Measurements from ENCODE around the gene DNAJA1.

The DNAJA1 gene

GRCh38 chr9:33007755-33008154, 17.3 kb upstream of the DNAJA1 start:
- H3K27ac ChIP-seq, result no peak overlapping the region
- TF ChIP-seq, protein P1, sequence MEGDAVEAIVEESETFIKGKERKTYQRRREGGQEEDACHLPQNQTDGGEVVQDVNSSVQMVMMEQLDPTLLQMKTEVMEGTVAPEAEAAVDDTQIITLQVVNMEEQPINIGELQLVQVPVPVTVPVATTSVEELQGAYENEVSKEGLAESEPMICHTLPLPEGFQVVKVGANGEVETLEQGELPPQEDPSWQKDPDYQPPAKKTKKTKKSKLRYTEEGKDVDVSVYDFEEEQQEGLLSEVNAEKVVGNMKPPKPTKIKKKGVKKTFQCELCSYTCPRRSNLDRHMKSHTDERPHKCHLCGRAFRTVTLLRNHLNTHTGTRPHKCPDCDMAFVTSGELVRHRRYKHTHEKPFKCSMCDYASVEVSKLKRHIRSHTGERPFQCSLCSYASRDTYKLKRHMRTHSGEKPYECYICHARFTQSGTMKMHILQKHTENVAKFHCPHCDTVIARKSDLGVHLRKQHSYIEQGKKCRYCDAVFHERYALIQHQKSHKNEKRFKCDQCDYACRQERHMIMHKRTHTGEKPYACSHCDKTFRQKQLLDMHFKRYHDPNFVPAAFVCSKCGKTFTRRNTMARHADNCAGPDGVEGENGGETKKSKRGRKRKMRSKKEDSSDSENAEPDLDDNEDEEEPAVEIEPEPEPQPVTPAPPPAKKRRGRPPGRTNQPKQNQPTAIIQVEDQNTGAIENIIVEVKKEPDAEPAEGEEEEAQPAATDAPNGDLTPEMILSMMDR (conservative IDR thresholded peaks at IDR 0.05), result no peak

DNA sequence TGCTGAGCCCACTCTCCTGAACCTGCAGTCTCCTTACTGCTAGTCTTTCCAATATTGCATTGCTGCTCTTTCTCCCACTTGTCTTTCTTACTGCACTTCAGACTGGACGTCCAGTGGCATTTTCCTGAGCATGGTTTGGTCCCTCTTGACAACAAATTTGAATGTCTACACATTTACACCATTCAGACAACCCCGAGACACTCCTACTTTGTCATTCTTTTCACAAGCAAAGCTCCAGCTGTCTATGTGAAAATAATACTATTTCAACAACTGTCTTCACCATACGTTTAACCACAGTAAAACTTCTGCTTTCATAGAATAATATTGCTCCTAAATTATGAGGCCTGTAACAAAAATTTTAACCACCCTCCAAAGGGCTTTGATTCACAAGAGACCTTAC, 13.2 kb upstream of the DNAJA1 start:
- TF ChIP-seq, protein P1 (conservative IDR thresholded peaks at IDR 0.05), result no peak
- H3K27ac ChIP-seq, result no peak overlapping the region

GRCh38 chr9:33012328-33013069, 12.6 kb upstream of the DNAJA1 start:
- TF ChIP-seq, protein P1 (conservative IDR thresholded peaks at IDR 0.05), result no peak
- H3K27ac ChIP-seq, result no peak overlapping the region

DNA sequence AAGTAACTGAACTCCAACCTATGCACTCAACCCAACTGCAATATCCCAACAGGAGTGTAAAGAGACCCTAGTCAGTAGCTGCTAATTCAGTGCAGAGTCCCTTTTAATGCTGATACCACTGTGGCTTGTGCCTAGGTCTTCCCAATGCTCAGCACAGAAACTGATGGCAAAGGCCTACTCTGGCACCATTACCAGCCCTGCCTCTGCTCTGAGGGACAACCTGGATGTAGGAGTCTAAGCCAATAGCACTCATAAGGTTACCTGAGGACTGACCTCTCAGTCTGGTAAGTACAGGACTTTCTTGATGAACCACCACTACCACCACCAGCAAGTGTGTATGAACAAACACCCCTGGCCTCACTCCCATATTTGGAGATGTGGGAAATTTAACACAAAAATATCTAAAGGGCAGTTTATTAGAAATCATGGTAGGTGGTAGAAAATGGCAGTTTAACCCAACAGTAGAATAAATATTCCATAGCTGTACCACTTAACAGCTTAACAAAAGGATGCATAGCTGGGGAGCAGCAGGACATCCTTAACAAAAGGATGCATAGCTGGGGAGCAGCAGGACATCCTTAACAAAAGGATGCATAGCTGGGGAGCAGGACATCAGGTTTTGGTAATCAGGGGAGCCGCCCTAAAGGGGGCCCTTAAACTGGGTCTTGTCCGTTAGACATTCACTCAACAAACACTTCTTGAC, 11.0 kb upstream of the DNAJA1 start:
- no peak overlapping the region for H3K27ac ChIP-seq
- TF ChIP-seq, protein P1 (conservative IDR thresholded peaks at IDR 0.05), result no peak

GRCh38 chr9:33014665-33015014, 10.4 kb upstream of the DNAJA1 start:
- TF ChIP-seq, protein P1 (conservative IDR thresholded peaks at IDR 0.05), result no peak
- H3K27ac ChIP-seq, result no peak overlapping the region

- no peak overlapping the region for H3K27ac ChIP-seq
- TF ChIP-seq, protein P1 (conservative IDR thresholded peaks at IDR 0.05), result no peak
Observed at GRCh38 chr9:33017283-33018041, 7.6 kb upstream of the DNAJA1 start.

- H3K27ac ChIP-seq, result no peak overlapping the region
- TF ChIP-seq, protein P1 (conservative IDR thresholded peaks at IDR 0.05), result no peak
Observed at GRCh38 chr9:33019797-33020196, 5.3 kb upstream of the DNAJA1 start.

All from VCaP (cell line).